GM18499 (cell line): ENCODE data around the gene MLLT1.

Experiments used
- ATAC-seq: cut with Tn5 transposase; IDR thresholded peaks from one replicate; pipeline ENCODE4 v1.9.1; 2021; ENCODE audit warnings: moderate number of reproducible peaks; ENCODE audit not compliant: insufficient read depth, unreplicated experiment

The MLLT1 gene

GRCh38 chr19:6172074-6172863, 107.5 kb downstream of the MLLT1 start:
- ATAC-seq: no peak

- ATAC-seq: no peak
These were observed 112.7 kb downstream of the MLLT1 start for GRCh38 chr19:6167115-6167514.

DNA sequence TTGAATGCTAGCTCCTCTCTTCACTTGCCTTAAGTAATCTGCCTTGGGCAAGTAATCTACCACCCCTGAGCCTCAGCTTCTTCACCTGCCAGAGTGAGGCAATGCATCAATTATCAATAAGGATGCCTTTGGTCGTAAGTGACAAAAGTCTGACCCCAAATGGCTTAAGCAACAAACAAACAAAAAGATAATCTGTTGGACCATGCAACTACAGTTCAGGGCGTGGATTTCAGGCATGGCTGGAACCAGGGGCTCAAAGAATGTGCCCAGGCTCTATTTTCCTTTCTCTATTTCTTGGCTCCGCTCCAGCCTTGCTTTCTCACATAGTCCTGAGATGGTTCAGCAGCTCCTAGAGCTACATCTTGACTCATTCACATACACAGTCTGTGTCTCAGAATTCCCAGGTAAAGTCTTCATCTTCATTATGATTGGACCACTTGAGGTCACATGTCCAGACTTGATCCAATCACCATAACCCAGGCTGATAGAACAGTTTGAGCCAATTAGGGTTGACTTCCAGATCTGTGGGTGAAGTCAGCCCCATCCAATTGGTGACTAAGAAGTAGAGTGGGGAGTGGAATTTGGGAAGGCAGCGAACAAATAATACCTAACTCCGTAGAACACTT, 114.8 kb downstream of the MLLT1 start:
- no peak for ATAC-seq

GRCh38 chr19:6161271-6161850, 118.4 kb downstream of the MLLT1 start:
- no peak for ATAC-seq
